HL-60 (cell line): Measurements from ENCODE around the gene SLC44A5.
"Not testable (repeated sequence)": the region's sequence is repeated elsewhere in the genome, so short reads cannot be mapped to it uniquely, and the experiment has no call there.

ENCODE experiments used
- DNase-seq, 2 experiments: peaks; one replicate each; pipeline ENCODE4 v3.0.0-alpha.2; 2010 to 2020; ENCODE audit warnings: low read depth in 1 of 2, low spot score in 1 of 2
- H3K27ac ChIP-seq: fragments of 250-450 bp; sonication (Bioruptor Pico); replicated peaks from 2 replicates; pipeline ENCODE4 v1.5.1; 2020; ENCODE audit warnings: mild to moderate bottlenecking, moderate library complexity
- H3K27me3 ChIP-seq: fragments of 250-450 bp; sonication (Bioruptor Pico); 2 replicates; pipeline ENCODE4 v1.5.1; 2021; ENCODE audit warnings: mild to moderate bottlenecking, moderate library complexity; ENCODE audit not compliant: insufficient read depth, poor library complexity, severe bottlenecking
- H3K4me3 ChIP-seq: replicated peaks from 2 replicates; pipeline ENCODE4 v1.5.1; 2011; ENCODE audit warnings: mild to moderate bottlenecking, control low read depth, low read length; ENCODE audit not compliant: insufficient read depth
- GABPA ChIP-seq: IDR thresholded peaks from 2 replicates; pipeline ENCODE4 v1.6.1; 2012; ENCODE audit warnings: low read depth
- POLR2AphosphoS5 ChIP-seq: IDR thresholded peaks from 2 replicates; pipeline ENCODE4 v1.6.1; 2012; ENCODE audit warnings: low read depth
- SPI1 ChIP-seq: IDR thresholded peaks from 2 replicates; pipeline ENCODE4 v1.6.1; 2012; ENCODE audit warnings: low read depth, mild to moderate bottlenecking, borderline replicate concordance
- TF ChIP-seq, protein P1 (sequence below): IDR thresholded peaks from one replicate; pipeline ENCODE4 v1.5.1; 2011; ENCODE audit warnings: low read length, control low read depth, inconsistent platforms; ENCODE audit not compliant: insufficient read depth
- TF ChIP-seq, protein P2 (sequence below): IDR thresholded peaks from 2 replicates; pipeline ENCODE4 v1.6.1; 2012; ENCODE audit warnings: low read depth; ENCODE audit not compliant: insufficient replicate concordance

SLC44A5 gene

DNA sequence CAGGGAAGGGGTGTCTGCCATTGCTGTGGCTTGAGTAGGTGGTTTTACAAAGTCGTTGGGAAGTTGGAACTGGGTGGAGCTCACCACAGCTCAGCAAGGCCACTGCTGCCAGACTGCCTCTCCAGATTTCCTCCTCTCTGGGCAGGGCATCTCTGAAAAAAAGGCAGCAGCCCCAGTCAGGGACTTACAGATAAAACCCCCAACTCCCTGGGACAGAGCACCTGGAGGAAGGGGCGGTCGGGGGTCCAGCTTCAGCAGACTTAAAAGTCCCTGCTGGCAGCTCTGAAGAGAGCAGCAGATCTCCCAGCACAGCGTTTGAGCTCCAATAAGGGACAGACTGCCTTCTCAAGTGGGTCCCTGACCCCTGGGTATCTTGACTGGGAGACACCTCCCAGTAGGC lies 352.6 kb downstream of the SLC44A5 start:
- no peak for TF ChIP-seq SPI1
- TF ChIP-seq, protein P1, sequence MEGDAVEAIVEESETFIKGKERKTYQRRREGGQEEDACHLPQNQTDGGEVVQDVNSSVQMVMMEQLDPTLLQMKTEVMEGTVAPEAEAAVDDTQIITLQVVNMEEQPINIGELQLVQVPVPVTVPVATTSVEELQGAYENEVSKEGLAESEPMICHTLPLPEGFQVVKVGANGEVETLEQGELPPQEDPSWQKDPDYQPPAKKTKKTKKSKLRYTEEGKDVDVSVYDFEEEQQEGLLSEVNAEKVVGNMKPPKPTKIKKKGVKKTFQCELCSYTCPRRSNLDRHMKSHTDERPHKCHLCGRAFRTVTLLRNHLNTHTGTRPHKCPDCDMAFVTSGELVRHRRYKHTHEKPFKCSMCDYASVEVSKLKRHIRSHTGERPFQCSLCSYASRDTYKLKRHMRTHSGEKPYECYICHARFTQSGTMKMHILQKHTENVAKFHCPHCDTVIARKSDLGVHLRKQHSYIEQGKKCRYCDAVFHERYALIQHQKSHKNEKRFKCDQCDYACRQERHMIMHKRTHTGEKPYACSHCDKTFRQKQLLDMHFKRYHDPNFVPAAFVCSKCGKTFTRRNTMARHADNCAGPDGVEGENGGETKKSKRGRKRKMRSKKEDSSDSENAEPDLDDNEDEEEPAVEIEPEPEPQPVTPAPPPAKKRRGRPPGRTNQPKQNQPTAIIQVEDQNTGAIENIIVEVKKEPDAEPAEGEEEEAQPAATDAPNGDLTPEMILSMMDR, result no peak
- TF ChIP-seq GABPA, result no peak
- no peak for TF ChIP-seq POLR2AphosphoS5
- TF ChIP-seq, protein P2, sequence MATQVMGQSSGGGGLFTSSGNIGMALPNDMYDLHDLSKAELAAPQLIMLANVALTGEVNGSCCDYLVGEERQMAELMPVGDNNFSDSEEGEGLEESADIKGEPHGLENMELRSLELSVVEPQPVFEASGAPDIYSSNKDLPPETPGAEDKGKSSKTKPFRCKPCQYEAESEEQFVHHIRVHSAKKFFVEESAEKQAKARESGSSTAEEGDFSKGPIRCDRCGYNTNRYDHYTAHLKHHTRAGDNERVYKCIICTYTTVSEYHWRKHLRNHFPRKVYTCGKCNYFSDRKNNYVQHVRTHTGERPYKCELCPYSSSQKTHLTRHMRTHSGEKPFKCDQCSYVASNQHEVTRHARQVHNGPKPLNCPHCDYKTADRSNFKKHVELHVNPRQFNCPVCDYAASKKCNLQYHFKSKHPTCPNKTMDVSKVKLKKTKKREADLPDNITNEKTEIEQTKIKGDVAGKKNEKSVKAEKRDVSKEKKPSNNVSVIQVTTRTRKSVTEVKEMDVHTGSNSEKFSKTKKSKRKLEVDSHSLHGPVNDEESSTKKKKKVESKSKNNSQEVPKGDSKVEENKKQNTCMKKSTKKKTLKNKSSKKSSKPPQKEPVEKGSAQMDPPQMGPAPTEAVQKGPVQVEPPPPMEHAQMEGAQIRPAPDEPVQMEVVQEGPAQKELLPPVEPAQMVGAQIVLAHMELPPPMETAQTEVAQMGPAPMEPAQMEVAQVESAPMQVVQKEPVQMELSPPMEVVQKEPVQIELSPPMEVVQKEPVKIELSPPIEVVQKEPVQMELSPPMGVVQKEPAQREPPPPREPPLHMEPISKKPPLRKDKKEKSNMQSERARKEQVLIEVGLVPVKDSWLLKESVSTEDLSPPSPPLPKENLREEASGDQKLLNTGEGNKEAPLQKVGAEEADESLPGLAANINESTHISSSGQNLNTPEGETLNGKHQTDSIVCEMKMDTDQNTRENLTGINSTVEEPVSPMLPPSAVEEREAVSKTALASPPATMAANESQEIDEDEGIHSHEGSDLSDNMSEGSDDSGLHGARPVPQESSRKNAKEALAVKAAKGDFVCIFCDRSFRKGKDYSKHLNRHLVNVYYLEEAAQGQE, result no peak
- no peak for DNase-seq
- no peaks in the 10 kb centered on the region for H3K27me3 ChIP-seq
- H3K27ac ChIP-seq, result no peak overlapping the region
- H3K4me3 ChIP-seq, result no peak overlapping the region

DNA sequence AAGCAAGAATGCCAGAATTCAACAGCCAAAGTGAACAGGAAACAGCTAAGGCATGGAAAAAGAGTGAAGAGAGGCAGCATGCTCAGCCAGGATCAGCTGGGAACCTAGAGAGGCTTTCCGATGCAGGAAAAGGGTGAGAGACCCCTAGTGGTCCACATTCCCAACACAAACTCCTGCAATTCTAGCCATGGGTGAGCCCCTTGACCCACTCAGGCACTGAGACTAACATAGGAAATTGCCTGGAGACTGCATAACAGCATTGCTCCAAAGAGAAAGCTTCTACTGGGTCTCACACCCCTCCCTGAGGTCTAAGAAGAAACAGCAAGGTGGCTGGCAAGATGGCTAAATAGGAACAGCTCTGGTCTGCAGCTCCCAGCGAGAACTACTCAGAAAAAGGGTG lies 353.5 kb downstream of the SLC44A5 start:
- Histone ChIP-seq H3K4me3 (no peak overlapping the region), H3K27me3 (no peaks in the 10 kb centered on the region), H3K27ac (no peak overlapping the region)
- TF ChIP-seq GABPA, result no peak
- no peak for DNase-seq

DNA sequence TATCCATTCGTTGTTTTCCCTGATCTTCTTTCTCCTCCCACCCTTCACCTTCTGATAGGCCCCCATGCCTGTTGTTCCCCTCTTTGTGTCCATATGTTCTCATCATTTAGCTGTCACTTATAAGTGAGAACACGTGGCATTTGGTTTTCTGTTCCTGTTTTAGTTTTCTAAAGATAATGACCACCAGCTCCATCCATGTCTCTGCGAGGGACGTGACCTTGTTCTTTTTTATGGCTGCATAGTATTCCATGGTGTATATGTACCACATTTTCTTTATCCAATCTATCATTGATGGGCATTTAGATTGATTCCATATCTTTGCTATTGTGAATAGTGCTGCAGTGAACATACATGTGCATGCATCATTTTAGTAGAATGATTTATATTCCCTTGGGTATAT lies 360.8 kb downstream of the SLC44A5 start:
- not testable (repeated sequence) for DNase-seq, H3K27ac ChIP-seq, H3K4me3 ChIP-seq, H3K27me3 ChIP-seq

DNA sequence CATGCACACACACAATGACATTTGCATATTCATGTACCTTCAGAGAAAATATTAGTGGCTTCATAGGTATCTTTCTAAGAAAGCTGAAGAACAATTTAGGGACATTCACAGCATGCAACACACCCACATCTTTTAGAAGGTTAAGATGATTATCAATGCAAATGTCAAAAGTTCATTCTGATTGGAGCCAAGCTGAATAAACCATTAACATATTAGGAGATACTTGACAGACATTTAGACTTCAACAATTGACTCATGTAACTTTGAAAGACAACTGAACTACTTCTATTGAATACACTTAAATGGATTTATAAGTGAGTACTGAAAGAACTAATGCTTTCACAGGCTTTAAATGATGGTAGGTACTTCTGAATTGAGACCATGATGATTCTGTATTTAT lies 365.7 kb downstream of the SLC44A5 start:
- TF ChIP-seq, protein P2, result no peak
- TF ChIP-seq GABPA, result no peak
- TF ChIP-seq SPI1, result no peak
- TF ChIP-seq, protein P1, result no peak
- TF ChIP-seq POLR2AphosphoS5, result no peak
- no peak overlapping the region for H3K4me3 ChIP-seq
- H3K27ac ChIP-seq, result no peak overlapping the region
- peaks cover 4% of the 10 kb centered on the region for H3K27me3 ChIP-seq
- no peak for DNase-seq

DNA sequence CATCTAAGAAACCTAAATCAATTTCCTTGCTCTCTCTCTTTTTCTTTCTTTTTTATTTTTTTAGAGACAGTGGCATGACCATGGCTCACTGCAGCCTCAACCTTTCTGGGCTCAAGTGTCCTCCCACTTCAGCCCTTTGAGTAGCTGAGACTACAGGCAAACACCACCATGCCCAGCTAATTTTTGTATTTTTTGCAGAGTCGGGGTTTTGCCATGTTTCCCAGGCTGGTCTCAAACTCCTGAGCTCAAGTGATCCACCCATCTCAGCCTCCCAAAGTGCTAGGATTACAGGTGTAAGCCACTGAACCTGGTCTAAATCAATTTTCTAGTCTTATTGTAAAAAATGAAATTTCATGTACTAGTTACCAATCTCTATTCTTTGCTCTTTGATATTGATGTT lies 367.8 kb downstream of the SLC44A5 start:
- DNase-seq, result no peak
- TF ChIP-seq, protein P1, result no peak
- TF ChIP-seq, protein P2, result no peak
- no peak for TF ChIP-seq GABPA
- no peak for TF ChIP-seq SPI1
- TF ChIP-seq POLR2AphosphoS5, result no peak
- H3K4me3 ChIP-seq, result no peak overlapping the region

More for the DNA sequence above, 367.8 kb downstream of the SLC44A5 start:
- no peak overlapping the region for H3K27ac ChIP-seq
- H3K27me3 ChIP-seq, result peaks cover 6% of the 10 kb centered on the region
